Lower leg skin (tissue), 4 donors: ENCODE measurements around the gene NAA10. TPM values are rescaled to one million over a fixed set of nuclear protein-coding genes. Genes with fewer than 3 reads are reported as not detected.

Experiments
- DNase-seq, 2 donors: peaks; one replicate each; pipeline ENCODE4 v3.0.0-alpha.2; 2019; ENCODE audit warnings: low spot score in 2 of 2
- H3K4me3 ChIP-seq: fragments of 200-600 bp; sonication (generic); 2 replicates; pipeline ENCODE4 v1.5.1; 2017; ENCODE audit warnings: mild to moderate bottlenecking, low read depth; ENCODE audit not compliant: poor library complexity, severe bottlenecking
- CTCF ChIP-seq, 3 donors: fragments of 450-650 bp; IDR thresholded peaks; one replicate each; pipeline ENCODE4 v1.5.1; 2016; ENCODE audit warnings: antibody characterized with exemption in 3 of 3, mild to moderate bottlenecking in 3 of 3, moderate library complexity in 2 of 3
- POLR2A ChIP-seq, 2 donors: fragments of 450-650 bp; IDR thresholded peaks; one replicate each; pipeline ENCODE4 v1.6.1; 2016 to 2017; ENCODE audit warnings: antibody characterized with exemption in 2 of 2, mild to moderate bottlenecking in 1 of 2, moderate library complexity in 1 of 2
- WGBS, 2 donors: methylation state at CpG; one replicate each; pipeline ENCODE4 v1.1.5; 2018; 5-methylcytosine and 5-hydroxymethylcytosine counted together
- intact Hi-C: fragments of 100-400 bp; cut with DNase I; formaldehyde crosslinking; loops from one replicate; pipeline ENCODE4 v1.15.0; 2023; ENCODE audit warnings: low total_unique reads
- total RNA-seq, 4 donors: library from RNA; depleted of rRNA; stranded (reverse); fragments of >200 nt; gene quantifications; one replicate each; pipeline ENCODE4 v1.1.0, GENCODE V29; 2016

NAA10 gene
- total RNA-seq, 4 donors from 2014 or later, result 32.6 to 70.9 (median 51.1) TPM

- DNase-seq, result no peak
- H3K4me3 ChIP-seq, result no peak overlapping the region
- intact Hi-C loops, result loop anchor here (5.0 kb wide), 1 partner anchor 192 kb away; the partner anchor contains the start of gene PLXNB3
- WGBS, 2 donors, result 79 to 100% methylated on average over 1 to 29 of the region's 33 CpGs
- no peak for TF ChIP-seq POLR2A (IDR thresholded peaks at IDR 0.05)
- no peak for TF ChIP-seq CTCF (IDR thresholded peaks at IDR 0.05)
These were observed 19.2 kb upstream of the NAA10 start for GRCh38 chrX:153953892-153954557.

- DNase-seq, result peak in 1 of 2 donors; percentile 94
- 23 to 50% methylated on average over 6 to 16 of the region's 33 CpGs for WGBS, 2 donors
- intact Hi-C loops, result loop anchor here (5.0 kb wide), 1 partner anchor 191 kb away; the partner anchor contains the start of gene PLXNB3
- H3K4me3 ChIP-seq, result no peak overlapping the region
- TF ChIP-seq POLR2A (IDR thresholded peaks at IDR 0.05) (no peak), CTCF (IDR thresholded peaks at IDR 0.05) (peak in 1 of 3 donors; percentile 65)
These were observed 18.5 kb upstream of the NAA10 start for GRCh38 chrX:153953342-153953830.

GRCh38 chrX:153952373-153953026, 17.7 kb upstream of the NAA10 start:
- no peak overlapping the region for H3K4me3 ChIP-seq
- intact Hi-C loops, result loop anchor here (5.0 kb wide), 1 partner anchor 190 kb away; the partner anchor contains the start of gene PLXNB3

GRCh38 chrX:153951683-153952372, 17.0 kb upstream of the NAA10 start:
- no peak for TF ChIP-seq POLR2A (IDR thresholded peaks at IDR 0.05)
- no peak for TF ChIP-seq CTCF (IDR thresholded peaks at IDR 0.05)
- intact Hi-C loops, result loop anchor here (5.0 kb wide), 1 partner anchor 190 kb away; the partner anchor contains the start of gene PLXNB3
- WGBS, 2 donors, result 93 to 94% methylated on average over 3 to 25 of the region's 28 CpGs
- no peak overlapping the region for H3K4me3 ChIP-seq
- no peak for DNase-seq

More at GRCh38 chrX:153952373-153953026, 17.7 kb upstream of the NAA10 start:
- TF ChIP-seq POLR2A (IDR thresholded peaks at IDR 0.05) (no peak), CTCF (IDR thresholded peaks at IDR 0.05) (no peak)
- no peak for DNase-seq
- WGBS, 2 donors, result 92 to 94% methylated on average over 14 to 18 of the region's 32 CpGs

GRCh38 chrX:153950127-153950526, 15.3 kb upstream of the NAA10 start:
- H3K4me3 ChIP-seq, result no peak overlapping the region
- intact Hi-C loops, result loop anchor here (5.0 kb wide), 1 partner anchor 188 kb away; the partner anchor contains the start of gene PLXNB3

More at GRCh38 chrX:153950127-153950526, 15.3 kb upstream of the NAA10 start:
- no peak for DNase-seq
- 92 to 94% methylated on average over 12 to 19 of the region's 19 CpGs for WGBS, 2 donors
- TF ChIP-seq CTCF (IDR thresholded peaks at IDR 0.05) (no peak), POLR2A (IDR thresholded peaks at IDR 0.05) (no peak)
